Endometrial microvascular endothelial cells (primary cell): ENCODE results near the gene RNF181. TPM values are rescaled to one million over a fixed set of nuclear protein-coding genes. Genes with fewer than 3 reads are reported as not detected.
"Not testable (repeated sequence)": the region's sequence is repeated elsewhere in the genome, so short reads cannot be mapped to it uniquely, and the experiment has no call there.

Experiments
- in situ Hi-C: cut with HindIII; loops from 2 replicates; pipeline ENCODE4 v1.10.0; 2017; ENCODE audit warnings: low sequenced_read_pairs, low pct_unique_long_range_greater_than_20kb; ENCODE audit errors: inconsistent ontology term
- total RNA-seq: library from RNA; depleted of rRNA; stranded (reverse); fragments of >200 nt; gene quantifications from one replicate; pipeline ENCODE4 v1.2.3, GENCODE V29; 2015; ENCODE audit errors: inconsistent ontology term

RNF181 gene, protein sequence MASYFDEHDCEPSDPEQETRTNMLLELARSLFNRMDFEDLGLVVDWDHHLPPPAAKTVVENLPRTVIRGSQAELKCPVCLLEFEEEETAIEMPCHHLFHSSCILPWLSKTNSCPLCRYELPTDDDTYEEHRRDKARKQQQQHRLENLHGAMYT
- 174 TPM for total RNA-seq

DNA sequence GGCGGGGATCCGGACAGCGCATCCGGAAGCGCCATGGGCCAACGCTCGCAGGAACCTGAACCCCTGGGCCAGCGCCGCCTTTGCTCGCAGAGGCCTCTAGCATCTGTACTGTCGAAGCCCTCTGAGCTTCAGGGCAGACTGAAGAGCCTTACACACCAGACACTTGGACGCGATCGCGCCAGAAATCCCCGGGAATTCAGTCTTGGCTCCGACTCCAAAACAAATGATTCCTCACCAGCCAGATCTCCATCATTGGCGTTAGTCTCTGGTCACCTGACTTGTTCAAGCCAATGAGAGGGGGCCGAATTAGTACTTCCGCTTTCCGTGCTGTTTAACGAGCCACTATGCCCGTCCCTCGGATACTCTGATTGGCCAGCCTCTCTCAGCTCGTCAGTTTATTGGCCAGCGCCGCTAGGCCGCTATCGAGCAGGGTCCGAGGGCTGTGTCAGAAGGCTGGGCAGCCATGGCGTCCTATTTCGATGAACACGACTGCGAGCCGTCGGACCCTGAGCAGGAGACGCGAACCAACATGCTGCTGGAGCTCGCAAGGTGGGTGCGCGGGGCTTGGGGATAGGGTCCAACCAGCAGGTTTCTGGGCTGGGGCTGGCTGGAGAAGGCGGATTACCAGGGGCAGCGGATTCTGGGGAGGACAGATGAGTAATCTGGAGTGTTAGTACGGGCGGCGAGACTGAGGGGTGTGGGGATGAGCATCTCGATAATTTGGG, at the start of gene RNF181:
RNF181 (plus strand) TSS at position 445 of the 725 bp plus-strand sequence; CDS start at position 464, 19 bp downstream.
- in situ Hi-C loops, result no loop called here

DNA sequence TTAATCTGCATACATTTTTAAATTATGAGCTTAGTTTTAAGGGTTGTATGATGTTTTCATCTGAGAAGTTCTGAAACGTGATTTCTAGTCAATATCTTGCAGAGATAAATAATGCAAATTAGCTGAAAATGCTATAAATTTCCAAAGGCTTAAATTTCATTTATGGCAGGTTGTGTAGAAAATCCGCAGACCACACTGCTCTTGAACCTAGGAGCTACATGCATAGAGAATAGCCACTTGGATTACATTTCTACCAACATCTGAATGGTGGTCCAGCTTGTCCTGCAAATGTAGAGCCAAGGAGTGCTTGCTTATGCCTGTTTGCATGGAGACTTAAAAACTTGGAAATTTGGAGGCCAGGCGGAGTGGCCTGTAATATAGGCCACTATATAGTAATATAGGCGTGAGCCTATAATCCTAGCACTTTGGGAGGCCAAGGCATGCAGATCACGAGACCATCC, 49.7 kb upstream of the RNF181 start:
- in situ Hi-C loops, result loop anchor here (25.0 kb wide), 1 partner anchor 134 kb away; the partner anchor contains the start of genes CAPG and SH2D6

DNA sequence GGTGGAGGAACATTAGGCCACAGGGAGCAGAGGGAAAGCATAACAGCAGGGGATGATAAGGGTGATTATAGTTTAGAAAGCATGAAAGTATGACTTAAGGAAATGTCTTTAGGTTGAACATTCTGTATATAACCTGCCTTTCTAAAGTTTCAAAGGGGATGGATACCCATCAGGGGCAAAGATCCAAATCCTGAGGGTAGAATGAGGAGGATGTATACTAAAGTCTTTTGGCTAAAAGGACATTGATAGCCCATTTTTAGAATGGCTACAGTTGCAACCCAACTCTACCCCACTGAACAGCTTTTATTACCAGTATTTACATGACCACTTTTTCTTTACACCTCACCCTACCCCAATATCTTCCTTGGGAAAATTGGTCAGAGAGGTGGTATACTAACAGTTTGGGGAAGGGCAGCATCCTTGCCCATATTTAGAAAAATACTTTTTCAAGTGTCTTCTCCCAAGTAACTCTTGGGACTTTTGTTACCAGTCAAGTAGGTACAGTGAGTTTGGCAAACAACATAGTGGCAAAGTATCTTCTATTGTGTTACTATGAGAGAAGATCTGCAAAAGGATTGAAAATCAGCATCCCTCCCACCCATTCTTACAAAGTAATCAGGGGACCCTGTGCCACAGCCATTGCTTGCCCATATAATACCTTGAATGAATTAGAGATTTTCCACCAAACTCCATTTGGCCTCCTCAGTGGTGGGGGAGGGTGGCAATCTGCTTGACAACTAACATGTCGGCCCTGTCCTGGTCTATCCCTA, 48.3 kb upstream of the RNF181 start:
- in situ Hi-C loops, result loop anchor here (25.0 kb wide), 1 partner anchor 135 kb away; the partner anchor contains the start of genes CAPG and SH2D6

DNA sequence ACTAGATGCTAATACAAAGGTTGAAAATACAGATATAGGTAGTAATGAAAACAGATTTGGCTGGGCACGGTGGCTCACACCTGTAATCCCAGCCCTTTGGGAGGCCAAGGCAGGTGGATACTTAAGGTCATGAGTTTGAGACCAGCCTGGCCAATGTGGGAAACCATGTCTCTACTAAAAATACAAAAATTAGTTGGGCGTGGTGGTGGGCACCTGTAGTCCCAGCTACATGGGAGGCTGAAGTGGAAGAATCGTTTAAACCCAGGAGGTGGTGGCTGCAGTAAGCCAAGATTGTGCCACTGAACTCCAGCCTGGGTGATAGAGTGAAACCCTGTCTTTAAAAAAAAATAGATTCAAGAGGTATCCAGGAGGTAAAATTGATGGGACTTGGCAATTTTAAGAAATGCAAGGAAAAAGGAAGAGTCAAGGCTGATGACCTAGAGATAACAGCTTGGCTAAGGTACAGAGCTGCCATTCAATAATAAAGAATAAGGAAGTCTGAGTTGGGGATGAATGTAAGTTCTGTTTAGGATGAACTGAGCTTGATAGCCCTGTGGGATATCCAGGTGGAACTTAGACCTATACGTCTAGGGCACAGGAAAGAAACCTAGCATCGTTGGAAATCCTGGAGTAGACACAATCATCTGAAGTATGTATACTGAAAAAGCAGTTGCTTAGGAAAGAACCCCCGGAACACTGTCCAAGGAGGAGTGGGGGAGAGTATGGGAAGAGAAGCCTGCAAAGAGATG, 47.5 kb upstream of the RNF181 start:
- in situ Hi-C loops, result loop anchor here (25.0 kb wide), 1 partner anchor 136 kb away; the partner anchor contains the start of genes CAPG and SH2D6

DNA sequence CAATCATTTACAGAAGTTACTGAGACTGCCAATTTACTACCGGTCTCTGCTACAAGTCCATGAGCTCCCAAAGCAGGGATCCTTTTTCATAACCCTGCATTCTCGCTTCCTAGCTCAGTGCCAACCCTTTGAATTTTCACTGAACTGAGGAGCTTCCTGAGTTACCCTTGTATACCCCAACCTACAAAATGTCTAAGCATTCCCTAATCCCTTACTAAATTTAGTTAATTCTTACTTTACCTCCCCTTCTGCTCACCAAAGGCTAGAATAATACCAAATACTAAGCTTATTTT, 47.0 kb upstream of the RNF181 start:
- in situ Hi-C loops, result loop anchor here (25.0 kb wide), 1 partner anchor 136 kb away; the partner anchor contains the start of genes CAPG and SH2D6

DNA sequence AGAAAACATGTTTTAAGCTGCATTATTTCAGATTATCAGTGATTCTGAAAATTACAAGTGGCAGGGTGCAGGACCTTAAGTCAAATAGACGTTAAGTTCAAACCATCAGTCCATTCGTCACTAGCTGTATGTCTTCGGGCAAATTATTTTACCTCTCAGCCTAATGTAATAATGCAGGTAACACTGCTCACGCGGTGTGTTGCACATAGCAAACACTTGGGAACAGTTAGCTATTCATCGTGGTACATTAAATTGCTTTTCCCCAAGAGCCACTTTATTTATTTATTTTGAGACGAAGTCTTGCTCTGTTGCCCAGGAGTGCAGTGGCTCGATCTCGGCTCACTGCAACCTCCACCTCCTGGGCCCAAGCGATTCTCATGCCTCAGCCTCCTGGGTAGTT, 46.5 kb upstream of the RNF181 start:
- in situ Hi-C loops, result loop anchor here (25.0 kb wide), 1 partner anchor 137 kb away; the partner anchor contains the start of genes CAPG and SH2D6

DNA sequence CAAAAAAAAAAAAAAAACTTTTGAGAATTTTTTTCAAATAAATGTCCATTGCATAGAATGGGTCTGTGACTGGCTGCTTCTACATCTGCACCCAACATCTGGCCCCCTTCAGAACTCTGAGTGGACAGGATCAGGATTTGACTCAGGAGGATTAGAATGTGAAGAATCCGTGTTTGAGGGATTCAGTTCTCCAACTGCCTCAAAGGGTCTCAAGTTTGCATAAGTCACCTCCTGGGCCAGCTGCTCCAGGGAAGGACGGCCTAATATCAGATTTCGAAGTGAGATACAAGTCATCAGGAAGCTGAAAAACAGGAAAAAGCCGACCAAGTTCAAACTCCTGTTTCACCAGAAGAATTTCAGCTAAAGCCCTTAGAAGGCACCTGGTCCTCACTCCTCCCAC, 45.7 kb upstream of the RNF181 start:
- in situ Hi-C loops, result loop anchor here (25.0 kb wide), 1 partner anchor 138 kb away; the partner anchor contains the start of genes CAPG and SH2D6

DNA sequence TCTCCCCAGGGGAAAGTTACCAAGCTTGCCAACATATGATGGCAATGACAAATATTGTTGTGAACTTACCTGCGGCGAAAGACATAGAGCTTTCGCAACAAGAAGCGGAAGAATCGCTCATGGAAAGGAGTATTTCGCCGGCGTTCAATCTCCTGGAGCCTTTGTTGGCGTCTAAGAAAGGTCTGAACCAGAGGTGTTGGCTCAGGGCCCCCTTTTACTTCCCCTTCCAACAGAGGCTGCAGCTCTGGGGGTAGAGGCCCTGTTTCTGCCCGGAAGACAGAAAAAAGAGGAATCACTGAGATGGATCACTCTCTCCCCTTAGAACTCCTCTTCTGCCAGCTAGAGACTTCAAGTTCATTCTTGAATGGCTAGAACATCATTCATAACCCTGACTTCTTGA, 45.1 kb upstream of the RNF181 start:
- in situ Hi-C loops, result no loop called here

DNA sequence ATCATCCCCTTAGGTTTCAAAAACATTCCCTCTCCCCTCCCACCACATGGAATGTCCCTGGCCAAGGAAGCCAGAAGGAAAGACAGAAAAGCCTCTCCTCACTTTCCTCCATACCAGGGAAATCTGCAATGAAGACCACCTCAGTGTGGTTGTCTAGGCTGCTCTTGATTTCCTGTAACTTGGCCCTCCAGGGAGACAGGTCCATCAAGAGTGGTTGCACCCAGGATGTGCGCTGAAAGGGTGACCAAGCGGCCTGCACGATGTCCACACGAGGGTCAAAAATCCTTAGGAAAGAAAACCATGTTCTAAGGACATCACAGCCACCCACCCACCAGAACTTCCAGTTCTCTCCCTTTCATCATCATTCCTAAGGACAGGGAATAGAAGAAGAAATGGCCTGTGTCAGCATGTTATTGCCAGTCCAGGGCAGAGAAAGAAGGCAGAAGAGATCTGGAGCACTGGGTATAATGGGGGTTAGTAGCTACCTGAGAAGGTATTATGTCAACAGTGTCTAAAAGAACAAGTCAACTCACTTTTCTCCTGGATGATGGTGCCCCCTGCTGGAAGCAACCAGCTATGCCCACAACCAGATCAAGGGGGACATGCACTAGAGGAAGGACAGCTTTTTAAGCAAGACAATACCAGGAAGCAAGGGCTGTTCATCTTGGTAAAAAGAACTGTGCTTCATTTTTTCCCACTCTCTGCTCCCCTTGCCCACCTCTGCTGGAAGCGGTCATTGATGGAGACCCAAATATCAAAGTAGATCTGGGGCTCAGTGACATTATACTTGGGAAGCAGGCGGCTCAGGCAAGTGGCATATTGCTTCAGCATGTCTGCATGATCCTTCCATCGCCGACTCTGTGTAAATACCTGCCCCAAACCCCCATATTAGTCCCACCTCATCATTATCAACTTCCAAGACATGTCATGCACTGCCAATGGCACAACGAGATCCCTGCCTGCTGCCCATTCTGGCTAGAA, 43.6 kb upstream of the RNF181 start:
- in situ Hi-C loops, result no loop called here

DNA sequence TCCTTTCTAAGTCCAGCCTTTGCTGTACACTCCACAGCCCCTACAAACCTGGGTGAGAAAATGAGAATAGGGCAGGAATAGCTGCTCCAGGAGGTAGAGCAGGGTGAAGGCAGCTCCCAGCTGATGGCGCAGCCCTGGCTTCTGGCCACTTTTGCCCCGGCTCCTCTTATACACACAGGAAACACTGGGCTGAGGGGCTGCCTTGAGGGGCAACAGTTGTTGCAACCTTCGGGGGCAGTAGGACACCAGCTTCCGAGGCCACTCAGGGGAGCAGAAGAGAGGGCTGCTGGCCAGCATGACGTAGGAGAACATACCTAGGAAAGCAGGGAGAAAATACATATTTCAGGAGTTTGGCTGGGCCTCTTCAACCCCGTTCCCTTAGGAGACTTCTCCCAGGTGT, 42.4 kb upstream of the RNF181 start:
- in situ Hi-C loops, result no loop called here

DNA sequence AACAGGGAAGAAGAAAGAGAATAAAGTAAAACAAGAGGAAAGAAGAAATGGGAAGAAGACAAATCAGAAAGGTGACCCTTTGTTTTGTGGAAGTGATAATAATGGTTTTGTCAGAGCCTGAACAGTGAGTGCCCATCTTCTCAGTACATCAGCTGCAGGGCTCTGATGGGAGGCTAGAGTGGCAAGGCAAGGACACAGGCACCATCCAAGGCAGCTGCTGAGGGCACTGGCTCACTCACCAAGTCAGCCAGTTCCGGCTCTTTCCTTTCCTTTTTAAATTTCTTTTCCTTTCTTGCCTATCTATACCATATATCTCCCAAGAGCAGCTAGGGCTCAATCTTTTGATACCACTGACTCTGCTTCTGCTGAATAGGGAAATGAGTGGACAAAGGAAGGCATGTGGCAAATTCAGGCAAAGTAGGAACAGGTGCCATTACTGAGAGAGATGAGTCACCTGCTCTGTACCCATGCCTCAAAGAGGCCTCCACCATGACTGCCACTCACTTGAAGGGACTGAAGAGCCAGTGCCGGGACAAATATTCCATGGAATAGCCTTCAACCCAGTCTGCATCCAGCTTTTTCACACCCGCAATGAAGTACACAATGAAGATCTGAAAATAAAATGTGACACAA, 40.4 kb upstream of the RNF181 start:
- in situ Hi-C loops, result no loop called here

DNA sequence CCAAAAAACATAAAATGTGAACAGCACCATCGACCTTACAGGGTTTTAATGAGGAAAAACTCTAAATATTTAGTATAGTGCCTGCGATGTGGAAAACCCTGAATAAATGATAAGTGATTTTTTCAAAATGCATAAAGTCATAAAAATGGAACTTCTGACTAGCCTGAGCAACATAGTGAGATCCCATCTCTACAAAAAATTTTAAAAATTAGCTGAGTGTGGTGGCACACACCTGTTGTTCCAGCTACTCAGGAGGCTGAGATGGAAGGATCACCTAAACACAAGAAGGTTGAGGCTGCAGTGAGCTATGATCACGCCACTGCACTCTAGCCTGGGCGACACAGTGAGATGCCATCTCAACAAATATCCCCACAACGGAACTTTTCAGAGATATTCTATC, 38.4 kb upstream of the RNF181 start:
- in situ Hi-C loops, result no loop called here

DNA sequence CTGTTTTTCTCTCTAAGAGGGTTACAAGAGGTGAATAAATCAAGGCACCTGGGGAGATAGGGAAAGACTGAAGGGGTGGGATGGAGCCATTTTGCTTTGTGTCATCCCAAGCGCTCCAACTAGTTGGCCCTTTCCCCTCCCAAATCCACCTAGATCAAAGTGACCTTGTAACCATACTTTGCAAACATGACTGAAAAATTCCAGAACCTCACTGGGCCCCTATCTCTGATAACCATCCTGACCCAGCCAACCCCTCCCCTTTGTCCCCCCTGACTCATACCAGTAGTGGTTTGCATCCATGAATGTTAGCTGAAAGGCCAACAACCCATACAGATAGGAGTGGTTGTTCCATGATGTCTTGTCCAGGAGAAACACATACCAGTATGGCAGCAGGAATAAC, 37.4 kb upstream of the RNF181 start:
- in situ Hi-C loops, result no loop called here

DNA sequence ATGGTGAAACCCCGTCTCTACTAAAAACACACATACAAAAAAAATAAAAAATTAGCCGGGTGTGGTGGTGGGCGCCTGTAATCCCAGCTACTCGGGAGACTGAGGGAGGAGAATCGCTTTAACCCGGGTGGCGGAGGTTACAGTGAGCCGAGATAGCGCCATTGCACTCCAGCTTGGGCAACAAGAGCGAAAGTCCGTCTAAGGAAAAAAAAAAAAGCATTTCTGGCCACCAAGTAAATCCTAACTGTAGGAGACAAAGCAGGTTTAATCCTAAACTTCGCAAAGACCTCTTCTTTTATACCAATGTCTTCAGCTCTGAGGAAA, 35.2 kb upstream of the RNF181 start:
- in situ Hi-C loops, result not testable (repeated sequence)

DNA sequence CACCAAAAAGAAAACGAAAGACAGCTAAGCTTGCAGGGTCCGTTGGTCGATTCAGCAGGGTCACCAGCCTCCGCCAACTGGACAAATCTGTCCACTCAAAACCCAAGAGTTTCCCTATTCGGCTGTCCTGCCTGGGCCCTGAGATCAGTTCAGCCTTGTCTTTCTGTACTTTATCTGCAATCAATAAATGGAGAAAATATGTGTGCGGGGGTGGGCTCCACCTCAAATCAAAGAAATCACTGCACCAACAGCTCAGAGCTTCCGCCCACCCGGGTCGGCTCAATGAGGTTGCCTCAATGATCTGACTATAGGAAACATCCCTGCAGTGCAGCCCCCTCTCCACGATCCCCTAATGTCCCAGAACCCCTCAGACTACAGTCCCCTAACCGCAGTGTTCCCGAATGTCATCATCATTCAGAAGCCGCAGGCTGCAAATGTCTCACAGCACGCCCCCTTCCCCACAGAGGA, 34.7 kb upstream of the RNF181 start:
- in situ Hi-C loops, result no loop called here

DNA sequence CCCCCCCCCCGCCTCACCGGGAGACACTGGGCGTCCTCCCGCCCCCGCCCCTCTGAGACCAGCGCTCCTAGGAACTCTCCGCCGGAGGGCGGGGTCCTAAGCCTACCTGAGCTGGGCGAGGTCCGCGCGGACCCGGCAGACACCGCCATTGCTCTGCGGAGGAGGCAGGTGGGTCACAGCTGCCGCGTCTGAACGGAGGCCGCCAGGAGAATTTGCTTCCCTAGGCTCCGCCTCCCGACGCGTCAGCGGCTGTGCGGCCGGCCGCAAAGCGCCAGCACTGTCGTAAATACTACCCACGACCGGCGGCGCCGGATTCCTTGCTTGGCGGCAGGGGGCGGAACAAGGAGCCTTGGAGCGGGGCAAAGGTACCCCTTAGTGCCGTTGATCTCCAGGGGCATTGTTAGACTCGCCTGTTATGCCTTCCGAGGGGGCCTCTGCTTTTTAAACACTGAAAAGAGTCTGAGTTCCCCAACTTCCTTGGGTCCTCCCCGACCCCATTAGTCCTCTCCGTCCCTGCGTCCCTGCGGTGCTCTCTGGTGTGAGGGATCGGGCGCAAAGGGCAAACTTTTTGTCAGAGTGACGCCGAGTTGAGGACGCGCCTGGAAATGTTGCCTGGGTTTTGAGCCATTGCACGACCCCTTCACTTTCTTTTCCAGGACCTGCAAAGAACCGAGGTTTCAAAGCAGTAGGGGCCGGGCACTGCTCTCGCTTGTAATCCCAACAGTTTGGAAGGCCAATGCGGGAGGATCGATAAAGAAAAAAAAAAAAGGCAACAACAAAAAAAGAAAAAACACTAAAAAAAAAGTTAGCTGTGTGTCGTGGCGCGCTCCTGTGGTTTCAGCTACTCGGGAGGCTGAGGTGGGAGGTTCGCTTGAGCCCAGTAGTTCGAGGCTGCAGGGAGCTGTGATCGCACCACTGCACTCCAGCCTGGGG, 34.0 kb upstream of the RNF181 start, which contains the start of gene GGCX:
GGCX (minus strand) TSS at position 214 of the 933 bp plus-strand sequence; CDS start at position 149, 65 bp downstream.
- in situ Hi-C loops, result no loop called here
